ENCODE results near the gene SLC26A5. TPM values are rescaled to one million over a fixed set of nuclear protein-coding genes. Genes with fewer than 3 reads are reported as not detected.

Gene SLC26A5, protein sequence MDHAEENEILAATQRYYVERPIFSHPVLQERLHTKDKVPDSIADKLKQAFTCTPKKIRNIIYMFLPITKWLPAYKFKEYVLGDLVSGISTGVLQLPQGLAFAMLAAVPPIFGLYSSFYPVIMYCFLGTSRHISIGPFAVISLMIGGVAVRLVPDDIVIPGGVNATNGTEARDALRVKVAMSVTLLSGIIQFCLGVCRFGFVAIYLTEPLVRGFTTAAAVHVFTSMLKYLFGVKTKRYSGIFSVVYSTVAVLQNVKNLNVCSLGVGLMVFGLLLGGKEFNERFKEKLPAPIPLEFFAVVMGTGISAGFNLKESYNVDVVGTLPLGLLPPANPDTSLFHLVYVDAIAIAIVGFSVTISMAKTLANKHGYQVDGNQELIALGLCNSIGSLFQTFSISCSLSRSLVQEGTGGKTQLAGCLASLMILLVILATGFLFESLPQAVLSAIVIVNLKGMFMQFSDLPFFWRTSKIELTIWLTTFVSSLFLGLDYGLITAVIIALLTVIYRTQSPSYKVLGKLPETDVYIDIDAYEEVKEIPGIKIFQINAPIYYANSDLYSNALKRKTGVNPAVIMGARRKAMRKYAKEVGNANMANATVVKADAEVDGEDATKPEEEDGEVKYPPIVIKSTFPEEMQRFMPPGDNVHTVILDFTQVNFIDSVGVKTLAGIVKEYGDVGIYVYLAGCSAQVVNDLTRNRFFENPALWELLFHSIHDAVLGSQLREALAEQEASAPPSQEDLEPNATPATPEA
- total RNA-seq = not detected in 2 replicates

DNA sequence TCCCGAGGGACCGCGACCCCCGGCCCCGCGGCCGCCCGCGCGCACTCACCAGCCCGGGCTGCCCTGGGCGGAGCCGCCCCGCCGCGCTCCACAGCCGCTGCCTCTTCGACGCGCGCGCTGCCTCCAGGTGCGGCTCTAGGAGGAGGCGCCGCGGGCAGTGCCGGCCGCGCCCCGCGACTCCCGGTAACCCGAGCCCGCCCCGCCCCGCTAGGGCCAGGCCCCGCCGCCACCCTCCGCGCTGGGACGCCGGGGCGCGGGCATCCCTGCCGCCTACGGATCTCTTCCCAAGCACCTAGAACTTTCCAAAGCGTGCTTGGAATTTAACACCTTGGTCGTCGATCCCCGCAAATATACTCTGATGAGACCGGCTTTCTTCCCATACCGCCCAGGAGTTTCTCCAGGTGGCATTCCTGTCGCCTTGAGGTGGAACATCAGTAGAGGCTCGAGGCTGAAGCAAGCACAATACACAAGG is at the start of gene SLC26A5:
Gene SLC26A5 (minus strand): TSS at position 159 of the 472 bp plus-strand sequence. CDS start 24,693 bp downstream, outside the sequence.

DNA sequence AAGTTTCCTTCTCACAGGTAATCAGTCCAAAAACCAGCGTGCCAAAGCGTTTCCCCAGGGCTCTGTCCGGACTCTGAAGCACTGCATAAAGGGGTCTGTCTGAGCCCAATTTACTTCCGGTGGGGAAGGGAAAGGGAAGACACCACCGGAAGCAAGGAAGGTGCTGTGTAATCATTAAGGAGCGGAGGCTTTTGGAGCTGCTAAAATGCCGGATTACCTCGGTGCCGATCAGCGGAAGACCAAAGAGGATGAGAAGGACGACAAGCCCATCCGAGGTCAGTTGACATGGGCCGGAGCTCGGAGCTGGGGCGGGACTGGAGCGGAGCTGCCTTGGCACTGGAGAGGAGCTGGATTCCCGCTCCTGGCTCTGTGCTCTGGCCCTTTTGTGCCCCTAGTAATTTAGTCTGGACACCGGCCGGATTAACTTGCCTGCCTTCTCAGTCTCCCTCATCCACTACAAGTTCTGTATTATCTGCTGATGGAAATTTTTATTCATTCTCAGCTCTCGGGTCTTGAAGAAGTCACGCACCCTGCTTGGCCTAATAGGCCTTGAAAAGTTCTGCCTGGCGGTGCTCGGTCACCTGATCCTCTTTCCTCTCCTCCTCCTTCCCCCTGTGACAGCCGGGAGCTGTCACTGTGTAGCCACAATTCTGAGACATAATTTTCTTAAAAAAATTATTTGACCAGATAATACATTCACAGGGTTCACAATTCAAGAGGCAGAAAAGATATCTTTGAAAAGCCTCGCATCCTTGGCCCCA is 98.3 kb downstream of the SLC26A5 start, which contains the start of gene PSMC2:
Gene PSMC2 (plus strand): TSS at position 137 of the 761 bp plus-strand sequence. CDS start 69 bp downstream, at position 206.

DNA sequence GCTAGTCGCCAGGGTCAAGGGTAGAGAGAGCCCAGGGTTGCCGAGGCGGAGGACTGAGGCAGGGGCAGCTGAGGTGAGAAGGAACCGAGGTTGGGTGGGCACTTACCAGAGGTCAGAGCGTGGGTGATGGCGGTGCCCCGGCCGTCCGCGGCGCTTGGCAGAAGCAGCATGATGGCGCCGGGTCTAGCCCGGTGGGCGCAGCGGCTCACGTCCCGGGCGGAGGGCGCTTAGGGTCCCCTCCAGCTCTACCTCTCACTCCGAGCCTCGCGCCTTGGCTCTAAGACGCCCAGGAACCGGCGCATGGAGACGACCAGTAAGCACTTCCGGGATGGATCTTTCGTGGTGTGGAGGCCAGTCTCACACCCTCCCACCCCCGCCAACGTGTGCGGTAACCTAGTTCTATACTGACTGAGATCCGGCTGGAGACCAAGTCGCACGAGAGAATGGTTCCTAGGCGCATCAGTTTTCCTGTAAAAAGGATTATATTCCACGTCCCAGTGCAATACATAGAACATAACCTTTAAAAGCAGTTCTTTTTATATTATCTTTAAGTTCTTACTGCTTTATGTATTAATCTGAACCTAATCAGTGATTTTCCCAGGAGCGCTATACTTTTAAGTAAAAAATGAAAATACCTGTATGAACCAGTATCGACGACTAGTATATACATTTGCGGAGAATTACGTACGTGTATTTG is 101.4 kb downstream of the SLC26A5 start, which contains the start of gene DNAJC2:
Gene DNAJC2 (minus strand): TSS at position 315 of the 697 bp plus-strand sequence. CDS start 145 bp downstream, at position 170.

Other genes with a start within 250 kb of the SLC26A5 start
- gene PMPCB, start 148.8 kb downstream of the SLC26A5 start, total RNA-seq = 44.3 and 59.2 TPM in 2 replicates
- gene DNAJC2, start 101.4 kb downstream of the SLC26A5 start, total RNA-seq = 9.9 and 11.7 TPM in 2 replicates
- gene PSMC2, start 98.6 kb downstream of the SLC26A5 start, total RNA-seq = 169 and 201 TPM in 2 replicates

Data from smooth muscle cell of the pulmonary artery (primary cell).